ENCODE results near the gene SLC24A1.
"Not testable (repeated sequence)": the region's sequence is repeated elsewhere in the genome, so short reads cannot be mapped to it uniquely, and the experiment has no call there.

Gene SLC24A1

GRCh38 chr15:65612616-65612946 is 9.2 kb upstream of the SLC24A1 start:
- DNase-seq (ENCODE audit: low read depth): no peak
- H3K4me3 ChIP-seq (ENCODE audit: low read depth, low read length): no peak overlapping the region
- TF ChIP-seq MYC (IDR thresholded peaks at IDR 0.05; ENCODE audit: low read depth, low read length): no peak
- TF ChIP-seq POLR2A (IDR thresholded peaks at IDR 0.05; ENCODE audit: extremely low read depth, insufficient read length): no peak
- no peak for TF ChIP-seq MAX (IDR thresholded peaks at IDR 0.05; ENCODE audit: low read depth, low read length)
- no peak for TF ChIP-seq CTCF (IDR thresholded peaks at IDR 0.05; ENCODE audit: low read depth, low read length)

- no peak overlapping the region for H3K4me3 ChIP-seq (ENCODE audit: low read depth, low read length)
- peak; percentile 65 for DNase-seq (ENCODE audit: low read depth)
- TF ChIP-seq POLR2A (IDR thresholded peaks at IDR 0.05; ENCODE audit: extremely low read depth, insufficient read length) (no peak), MAX (IDR thresholded peaks at IDR 0.05; ENCODE audit: low read depth, low read length) (no peak), CTCF (IDR thresholded peaks at IDR 0.05; ENCODE audit: low read depth, low read length) (no peak), MYC (IDR thresholded peaks at IDR 0.05; ENCODE audit: low read depth, low read length) (no peak)
Measured at GRCh38 chr15:65612949-65613744, 8.6 kb upstream of the SLC24A1 start.

- DNase-seq (ENCODE audit: low read depth); H3K4me3 ChIP-seq (ENCODE audit: low read depth, low read length): not testable (repeated sequence)
Measured at GRCh38 chr15:65615887-65616286, 5.9 kb upstream of the SLC24A1 start.

GRCh38 chr15:65618560-65619109 is 3.1 kb upstream of the SLC24A1 start:
- no peak overlapping the region for H3K4me3 ChIP-seq (ENCODE audit: low read depth, low read length)
- TF ChIP-seq POLR2A (IDR thresholded peaks at IDR 0.05; ENCODE audit: extremely low read depth, insufficient read length) (no peak), MYC (IDR thresholded peaks at IDR 0.05; ENCODE audit: low read depth, low read length) (no peak), MAX (IDR thresholded peaks at IDR 0.05; ENCODE audit: low read depth, low read length) (no peak), CTCF (IDR thresholded peaks at IDR 0.05; ENCODE audit: low read depth, low read length) (no peak)
- DNase-seq (ENCODE audit: low read depth): no peak

- no peak for TF ChIP-seq MYC (IDR thresholded peaks at IDR 0.05; ENCODE audit: low read depth, low read length)
- no peak for TF ChIP-seq POLR2A (IDR thresholded peaks at IDR 0.05; ENCODE audit: extremely low read depth, insufficient read length)
- TF ChIP-seq MAX (IDR thresholded peaks at IDR 0.05; ENCODE audit: low read depth, low read length): no peak
- no peak for TF ChIP-seq CTCF (IDR thresholded peaks at IDR 0.05; ENCODE audit: low read depth, low read length)
- H3K4me3 ChIP-seq (ENCODE audit: low read depth, low read length): no peak overlapping the region
- DNase-seq (ENCODE audit: low read depth): no peak
Measured at GRCh38 chr15:65619626-65620290, 2.0 kb upstream of the SLC24A1 start.

GRCh38 chr15:65620833-65621232 is 905 bp upstream of the SLC24A1 start:
- no peak overlapping the region for H3K4me3 ChIP-seq (ENCODE audit: low read depth, low read length)
- DNase-seq (ENCODE audit: low read depth): no peak
- TF ChIP-seq MYC (IDR thresholded peaks at IDR 0.05; ENCODE audit: low read depth, low read length) (no peak), CTCF (IDR thresholded peaks at IDR 0.05; ENCODE audit: low read depth, low read length) (no peak), POLR2A (IDR thresholded peaks at IDR 0.05; ENCODE audit: extremely low read depth, insufficient read length) (no peak), MAX (IDR thresholded peaks at IDR 0.05; ENCODE audit: low read depth, low read length) (no peak)

Measured in NB4 (cell line).